DMS 273 (cell line): Measurements from ENCODE around the gene FANCC.

Experiments
- DNase-seq: peaks from one replicate; lab custom pipeline; 2025; ENCODE audit not compliant: unreplicated experiment; lab: John Stamatoyannopoulos, UW

Gene FANCC

DNA sequence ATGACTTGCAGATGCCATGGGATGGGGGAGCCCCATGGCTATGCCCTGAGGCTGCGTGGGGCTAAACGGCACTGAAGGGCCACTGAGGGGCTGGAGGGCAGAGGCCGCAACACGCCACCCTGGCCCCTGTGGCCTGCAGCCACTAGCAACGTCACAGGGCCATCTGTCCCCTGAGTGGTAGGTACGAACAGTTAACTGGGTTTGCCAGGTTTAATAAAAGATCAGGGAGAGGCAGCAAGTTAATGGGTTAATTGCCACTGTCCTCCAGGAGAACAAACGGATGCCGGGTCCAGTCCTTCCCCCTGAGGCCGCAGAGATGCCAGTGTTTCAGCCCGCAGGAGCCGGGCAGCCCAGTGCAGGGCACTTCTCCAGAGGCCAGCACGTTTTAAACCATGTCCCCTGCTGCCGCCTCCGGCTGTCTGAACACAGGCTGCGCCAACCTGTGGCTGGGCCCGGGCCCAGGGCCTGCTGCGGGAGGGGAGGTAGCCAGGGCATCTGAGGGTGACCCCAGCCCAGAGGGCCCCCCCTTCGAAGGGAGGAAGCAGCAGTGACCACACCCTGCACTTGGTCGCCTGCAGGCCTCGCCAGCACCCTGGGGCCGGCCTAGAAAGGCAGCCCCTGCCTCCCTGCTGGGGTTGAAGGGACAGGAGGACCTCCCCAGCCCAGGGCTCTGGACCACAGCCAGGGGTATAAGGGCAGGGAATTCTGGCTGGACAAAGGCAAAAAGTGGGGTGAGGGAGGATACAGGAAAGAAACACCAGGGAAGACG is 227.3 kb downstream of the FANCC start:
- no peak for DNase-seq

DNA sequence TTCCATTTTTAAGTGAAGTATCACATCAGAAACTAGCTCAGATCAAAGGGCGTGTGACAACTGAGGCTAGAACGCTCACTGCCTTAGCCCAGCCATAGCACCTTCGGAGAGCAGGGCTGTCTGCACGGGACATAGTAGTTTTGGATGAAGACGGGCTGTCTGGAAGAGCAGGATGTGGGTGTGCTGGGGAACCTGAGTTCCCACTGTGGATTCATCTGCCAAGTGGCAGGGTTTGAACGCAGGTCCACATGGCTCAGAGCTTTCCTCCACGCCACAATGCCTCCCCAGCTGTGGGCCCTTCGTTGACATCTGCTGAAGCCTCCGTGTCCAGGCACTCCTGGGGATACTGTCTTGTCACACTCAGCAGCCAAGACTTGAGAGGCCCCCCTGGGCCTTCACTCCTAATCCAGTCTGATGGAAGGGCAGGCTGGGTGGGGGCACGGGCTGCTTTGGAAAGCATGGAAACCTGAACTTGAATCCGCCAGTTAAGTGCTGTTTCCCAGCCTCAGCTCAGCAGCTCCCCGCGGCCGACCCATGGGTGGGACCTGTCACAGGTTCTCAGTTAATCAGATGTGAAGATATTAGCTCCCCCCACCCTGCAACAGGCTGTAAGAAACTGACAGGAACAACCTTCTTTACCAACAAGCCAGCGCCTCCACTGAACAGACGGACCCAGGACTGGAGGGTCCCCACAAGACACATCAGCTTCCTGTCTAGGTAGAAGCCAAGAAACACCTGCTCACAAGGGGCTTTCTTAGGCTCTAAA is 228.1 kb downstream of the FANCC start:
- peak; percentile 16 for DNase-seq

DNA sequence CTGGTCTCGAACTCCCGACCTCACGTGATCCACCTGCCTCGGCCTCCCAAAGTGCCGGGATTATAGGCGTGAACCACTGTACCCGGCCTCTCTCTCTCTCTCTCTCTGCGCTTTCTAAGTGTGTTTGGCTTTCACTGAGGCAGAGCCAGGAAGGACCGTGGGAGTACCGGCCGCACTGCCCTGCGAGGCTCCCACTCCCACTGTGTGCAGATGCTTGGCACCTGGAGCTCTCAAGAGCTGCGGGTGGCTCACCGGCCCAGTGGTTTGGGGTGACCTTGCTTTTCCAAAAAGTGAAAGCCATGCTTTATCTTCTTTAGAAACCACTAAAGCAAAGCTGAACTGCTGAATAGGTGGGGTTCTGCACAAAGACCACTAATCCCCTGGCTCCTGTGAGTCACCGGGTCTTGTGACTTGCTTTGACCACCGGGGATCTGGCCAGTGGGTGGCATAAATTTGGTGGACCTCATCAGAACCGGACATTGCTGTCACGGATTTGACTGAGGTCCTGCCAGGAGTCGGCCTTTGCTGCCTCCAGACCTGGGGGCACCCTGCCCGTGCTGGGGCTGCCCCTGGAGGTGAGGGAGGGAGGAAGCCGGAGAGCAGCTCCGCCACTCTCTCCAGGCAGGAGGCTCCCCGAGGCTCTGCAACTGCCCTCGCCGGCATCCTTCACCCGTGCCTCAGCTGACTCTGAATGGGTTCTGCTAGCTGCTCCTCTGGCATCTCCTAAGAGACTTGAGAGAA is 228.9 kb downstream of the FANCC start:
- DNase-seq: no peak

DNA sequence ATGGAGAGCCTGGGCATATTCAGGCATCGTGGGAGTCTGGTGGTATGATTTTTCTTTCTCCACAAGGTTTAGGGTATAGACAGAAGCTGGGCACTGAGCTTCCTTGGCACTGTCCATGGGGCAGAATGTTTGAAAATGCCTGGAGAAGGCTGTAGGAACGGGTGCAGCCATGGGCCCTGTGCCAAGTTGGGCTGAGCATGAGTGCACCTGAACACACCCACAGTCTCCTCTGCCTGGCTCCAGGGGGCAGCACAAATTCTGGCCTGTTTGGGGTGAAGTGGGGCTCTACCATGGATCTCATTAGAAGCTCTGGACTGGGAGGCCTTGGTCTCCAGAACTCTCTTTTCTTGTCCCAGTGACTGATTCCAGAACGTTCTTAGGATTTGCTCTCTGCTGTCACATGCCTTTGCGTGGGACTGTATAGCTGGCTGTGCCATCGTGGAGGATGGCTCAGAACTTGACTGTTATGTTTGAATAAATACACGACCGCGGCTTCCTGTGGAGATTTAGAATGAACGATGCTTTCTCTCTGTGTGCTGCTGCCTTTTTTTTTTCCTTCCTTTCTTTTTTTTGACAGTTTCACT is 229.8 kb downstream of the FANCC start:
- peak; percentile 59 for DNase-seq

DNA sequence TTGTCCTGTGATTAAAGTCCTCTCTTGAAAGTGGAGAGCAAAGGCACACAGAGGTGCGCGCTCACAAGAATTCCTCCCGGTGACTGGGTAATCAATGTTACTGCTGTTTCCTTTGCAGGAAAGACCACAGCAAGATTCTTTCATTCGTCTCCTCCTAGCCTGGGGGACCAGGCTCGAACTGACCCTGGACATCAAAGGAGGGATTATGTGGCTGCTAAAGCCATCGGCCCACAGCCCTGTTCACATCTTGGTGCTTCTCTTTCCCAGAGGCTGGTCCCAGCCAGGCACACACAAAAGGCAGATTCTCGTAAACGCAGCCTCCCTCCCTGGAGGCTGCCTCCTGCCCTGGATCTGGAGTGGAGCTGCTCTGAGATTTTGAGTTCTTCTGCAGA is 230.9 kb downstream of the FANCC start:
- DNase-seq: no peak

DNA sequence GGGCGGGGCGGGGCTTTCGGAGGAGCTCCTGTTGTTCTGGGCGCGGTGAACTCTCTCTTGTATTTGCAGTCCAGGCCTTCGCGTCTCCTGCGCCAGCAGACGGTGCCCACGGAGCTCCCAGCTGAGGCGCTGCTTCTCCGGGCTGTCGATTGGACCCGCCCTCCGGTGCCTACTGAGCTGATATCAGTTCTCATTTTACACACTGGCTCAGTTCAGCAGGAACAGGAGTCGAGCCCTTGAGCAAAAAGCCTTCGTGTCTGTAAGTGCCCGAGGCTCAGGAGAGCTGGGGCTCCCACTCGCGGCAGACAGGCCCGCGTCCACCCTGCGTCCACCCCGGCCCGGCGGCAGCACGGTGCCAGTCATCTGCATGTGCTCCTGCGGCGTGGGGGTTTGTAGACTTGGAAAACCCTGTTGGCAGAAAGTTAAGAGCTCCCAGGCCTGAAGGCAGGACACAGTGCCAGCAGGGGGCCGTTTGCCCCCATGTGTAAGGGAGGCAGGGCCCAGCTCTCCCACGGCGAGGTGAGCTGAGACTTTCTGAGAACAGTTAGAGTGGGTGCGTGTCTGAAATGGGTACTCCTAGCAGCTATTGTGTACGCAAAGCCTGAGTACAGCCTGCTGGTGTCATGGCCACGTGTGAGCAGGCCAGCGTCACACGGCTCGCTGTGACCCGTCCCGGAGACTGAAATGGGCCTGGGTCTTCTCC is 231.5 kb downstream of the FANCC start:
- no peak for DNase-seq

DNA sequence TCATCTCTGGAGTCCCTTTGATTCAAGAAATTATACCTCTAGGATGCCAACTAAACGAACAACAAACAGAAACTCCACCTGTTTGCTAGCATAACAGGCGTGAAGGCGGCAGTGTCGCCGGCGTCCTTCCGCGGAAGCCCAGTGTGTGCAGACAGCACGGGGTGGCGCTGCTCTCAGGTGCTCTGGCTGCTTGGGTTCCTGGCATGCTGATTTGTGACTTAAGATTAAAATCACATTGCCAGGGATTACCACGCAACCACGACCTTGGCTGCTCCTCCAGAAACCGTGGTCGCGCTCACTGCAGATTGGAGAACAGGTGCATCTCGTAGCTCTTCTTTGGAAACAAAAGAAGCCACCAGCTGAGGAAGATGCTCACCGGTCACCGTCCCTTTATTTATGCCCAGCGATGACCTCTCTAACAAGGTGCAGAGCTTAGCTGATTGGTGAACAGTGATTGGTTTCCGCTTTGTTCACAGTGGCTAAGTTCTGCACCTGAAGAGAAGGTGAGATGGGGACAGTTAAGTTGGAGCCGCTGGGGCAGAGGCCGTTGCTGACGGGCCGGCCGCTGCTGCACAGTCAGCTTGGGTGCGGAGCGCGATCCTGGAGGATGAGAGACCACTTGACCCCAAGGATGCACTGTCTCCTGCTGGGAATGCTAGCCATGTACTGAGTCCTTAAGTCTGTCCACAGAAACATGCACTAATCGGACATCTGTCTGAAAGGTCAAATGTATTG is 232.3 kb downstream of the FANCC start:
- DNase-seq: no peak

DNA sequence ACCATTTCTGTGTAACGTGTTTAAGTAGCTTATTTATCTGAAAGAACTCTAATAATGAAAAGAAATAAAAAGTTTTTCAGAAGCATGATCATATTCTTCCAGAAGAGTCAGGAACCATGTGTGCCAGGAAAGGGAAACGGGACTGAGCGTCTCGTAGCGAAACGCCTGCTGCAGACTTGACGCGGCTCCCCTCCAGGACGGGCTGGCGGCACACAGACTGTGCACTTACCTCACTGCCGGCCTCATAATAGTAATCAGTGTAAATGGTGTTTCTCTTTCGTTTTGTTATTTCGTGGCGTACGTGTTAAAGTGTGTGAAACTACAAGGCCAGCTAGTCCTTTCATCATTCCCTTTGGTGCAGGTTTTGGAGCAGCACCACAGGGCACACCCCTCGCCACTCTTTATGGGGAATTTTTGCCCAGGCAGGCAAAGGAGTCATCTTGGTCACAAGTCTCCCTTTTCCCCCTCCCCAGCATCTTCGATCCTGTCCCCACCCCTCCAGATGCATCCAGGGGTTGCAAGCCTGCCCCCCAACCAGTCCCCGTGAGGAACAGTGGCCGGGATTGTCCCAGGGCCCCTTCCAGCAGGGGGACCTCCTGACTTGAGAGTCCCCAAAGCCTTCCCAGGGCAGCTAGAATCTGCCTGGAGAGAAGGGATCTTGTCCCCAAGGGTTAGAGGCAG is 233.1 kb downstream of the FANCC start:
- DNase-seq: no peak

DNA sequence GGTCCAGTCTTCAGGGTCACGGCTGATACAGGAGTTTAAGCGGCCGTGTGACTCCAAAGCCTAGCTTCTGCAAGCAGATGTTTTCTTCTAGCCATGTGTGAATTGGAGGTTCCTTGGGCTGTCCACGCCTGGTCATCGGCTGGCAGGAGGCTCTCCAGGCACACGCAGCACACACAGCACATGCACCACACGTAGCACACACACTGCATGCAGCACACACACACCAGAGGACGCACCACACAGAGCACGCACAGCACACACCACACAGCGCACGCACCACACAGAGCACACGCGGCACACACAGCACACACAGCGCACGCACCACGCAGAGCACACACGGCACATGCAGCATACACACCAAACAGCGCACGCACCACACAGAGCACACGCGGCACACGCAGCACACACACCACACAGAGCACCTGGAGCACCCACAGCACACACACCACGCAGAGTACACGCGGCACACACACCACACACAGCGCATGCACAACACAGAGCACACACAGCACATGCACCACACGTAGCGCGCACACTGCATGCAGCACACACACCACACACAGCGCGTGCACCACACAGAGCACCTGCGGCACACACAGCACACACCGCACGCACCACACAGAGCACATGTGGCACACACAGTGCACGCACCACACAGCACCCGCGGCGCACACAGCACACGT is 234.3 kb downstream of the FANCC start:
- no peak for DNase-seq

DNA sequence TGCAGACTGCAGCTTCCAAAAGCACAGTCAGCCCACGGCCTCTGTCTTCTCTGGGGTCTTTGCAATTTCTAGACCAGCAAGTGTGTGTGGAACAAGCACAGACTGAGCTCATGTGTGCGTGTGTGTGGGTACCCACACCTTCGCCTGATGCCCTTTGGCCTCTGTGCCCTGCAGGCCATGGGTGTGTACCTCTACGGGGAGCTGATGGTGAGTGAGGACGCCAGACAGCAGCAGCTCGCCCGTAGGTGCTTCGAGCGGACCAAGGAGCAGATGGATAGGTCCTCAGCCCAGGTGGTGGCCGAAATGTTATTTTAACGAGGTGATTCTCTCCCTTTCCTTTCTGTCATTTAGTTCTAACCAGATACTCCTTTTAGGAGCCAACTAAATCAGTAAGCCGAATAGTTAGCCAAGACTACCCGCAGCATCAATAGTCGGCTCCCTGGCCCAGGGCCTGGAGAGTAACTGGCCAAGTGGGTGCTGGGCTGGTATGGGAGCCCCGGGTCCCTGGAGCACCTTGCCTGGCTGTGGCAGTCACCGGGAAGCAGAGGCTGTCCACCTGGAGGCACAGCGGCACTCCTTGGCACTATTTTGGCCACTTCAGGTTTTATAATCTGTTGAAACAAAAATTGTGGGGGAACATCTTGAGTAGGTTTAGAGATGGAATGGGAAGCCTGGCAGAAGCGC is 235.0 kb downstream of the FANCC start:
- DNase-seq: no peak

DNA sequence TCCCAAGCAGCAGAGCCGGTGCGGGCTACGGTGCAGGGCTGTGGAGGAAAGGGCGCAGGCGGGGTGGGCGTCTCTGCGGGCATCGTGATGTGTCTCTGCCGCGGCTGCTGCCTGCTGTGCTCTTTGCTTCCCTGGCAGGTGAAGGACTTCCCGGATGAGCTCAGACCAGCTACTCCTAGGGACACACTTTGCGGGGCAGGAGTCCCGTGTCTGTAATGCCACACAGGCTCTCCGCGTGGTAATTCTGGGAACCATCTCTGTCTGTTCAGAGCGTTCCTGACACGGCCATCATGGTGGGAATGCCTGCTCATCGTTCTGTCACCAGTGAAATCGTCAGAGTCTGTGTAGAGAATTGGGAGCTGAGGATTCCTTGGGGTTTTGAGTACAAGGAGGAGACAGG is 235.5 kb downstream of the FANCC start:
- no peak for DNase-seq

DNA sequence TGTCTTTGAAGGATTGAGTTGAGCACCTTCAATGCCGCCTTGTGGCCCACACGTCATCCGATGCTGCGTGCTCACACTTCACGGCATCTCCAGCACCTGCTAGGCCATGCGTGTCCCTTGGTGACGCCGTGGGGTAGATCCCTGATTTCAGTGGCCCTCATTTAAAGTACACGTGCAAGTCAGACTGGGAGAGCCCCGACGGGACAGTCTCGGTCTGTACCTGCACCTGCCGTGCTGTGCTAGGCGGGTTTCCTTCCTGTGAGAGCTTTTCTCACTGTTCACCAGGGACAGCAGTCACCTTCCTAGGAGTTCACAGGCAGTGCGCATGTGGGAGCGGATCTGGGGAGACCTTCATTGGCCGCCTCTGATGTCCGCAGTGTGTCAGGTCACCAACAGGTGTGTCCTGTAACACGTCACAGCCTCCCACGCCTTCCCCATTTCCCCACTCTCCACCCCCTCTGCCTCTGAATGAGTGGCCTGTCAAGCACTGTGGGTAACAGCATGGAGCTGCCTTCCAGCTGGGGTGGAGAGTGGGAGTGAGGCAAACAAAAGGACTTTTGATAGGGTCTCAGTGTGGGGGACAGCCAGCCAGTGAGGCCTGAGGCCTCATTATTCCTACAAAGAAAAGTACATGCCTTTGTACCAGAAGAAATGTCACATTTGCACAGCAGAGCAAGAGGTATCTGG is 236.4 kb downstream of the FANCC start:
- no peak for DNase-seq

DNA sequence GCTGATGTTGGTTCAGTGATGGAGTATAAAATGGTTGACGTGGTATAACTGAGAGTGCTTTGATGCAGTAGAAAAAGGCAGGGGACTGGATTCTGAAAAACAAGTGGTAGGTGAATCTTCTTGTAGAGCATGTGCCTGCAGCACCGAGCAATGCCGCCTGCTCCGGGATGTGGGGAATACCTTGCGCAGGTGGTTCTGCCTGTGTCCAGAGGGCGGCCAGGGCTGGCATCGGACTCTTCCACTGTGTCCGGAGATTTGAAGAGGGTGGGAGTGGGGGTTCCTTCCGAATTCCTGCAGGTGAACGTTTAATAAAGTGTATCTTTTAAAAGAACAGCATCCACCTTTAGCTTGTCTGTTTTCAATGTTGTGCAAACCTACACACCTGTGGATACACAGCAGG is 238.0 kb downstream of the FANCC start:
- DNase-seq: no peak

DNA sequence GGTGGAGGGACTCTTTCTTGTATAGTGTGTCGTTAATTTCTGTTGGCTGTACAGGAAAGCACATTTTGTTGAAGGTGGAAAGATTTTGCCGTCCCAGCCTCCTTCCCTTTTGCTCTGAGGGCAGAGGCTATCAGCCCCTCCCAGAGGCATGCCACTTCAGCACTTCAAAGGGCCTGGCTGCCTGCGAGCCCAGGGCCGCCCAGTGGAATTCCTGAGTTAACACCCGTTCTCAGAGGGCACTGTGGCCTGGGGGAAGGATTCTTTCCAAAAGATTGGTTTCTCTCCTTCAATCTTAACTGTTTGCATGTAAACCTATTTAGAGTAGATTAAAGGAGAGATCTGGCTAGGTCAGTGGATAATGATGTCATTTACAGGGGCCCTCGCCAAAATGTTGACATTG is 238.6 kb downstream of the FANCC start:
- DNase-seq: no peak

DNA sequence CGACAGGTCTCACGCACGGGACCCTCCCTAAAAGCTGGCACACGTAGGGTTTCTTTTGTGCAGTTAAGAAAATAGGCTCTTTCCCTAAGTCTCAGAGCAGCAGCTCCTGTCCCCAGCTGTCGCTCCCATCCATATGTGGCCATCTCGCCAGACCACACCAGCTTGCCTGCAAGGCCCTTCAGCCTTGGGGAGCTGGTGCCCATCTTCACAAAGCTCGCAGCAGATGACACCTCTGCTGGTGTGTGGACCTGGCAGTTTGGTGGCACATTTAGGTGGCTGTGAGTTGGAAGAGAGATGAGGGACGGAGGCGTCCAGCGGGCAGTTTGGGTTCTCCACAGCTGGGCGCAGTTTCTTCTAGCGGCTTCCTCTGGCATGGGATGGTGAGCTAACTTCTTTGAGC is 239.0 kb downstream of the FANCC start:
- no peak for DNase-seq

DNA sequence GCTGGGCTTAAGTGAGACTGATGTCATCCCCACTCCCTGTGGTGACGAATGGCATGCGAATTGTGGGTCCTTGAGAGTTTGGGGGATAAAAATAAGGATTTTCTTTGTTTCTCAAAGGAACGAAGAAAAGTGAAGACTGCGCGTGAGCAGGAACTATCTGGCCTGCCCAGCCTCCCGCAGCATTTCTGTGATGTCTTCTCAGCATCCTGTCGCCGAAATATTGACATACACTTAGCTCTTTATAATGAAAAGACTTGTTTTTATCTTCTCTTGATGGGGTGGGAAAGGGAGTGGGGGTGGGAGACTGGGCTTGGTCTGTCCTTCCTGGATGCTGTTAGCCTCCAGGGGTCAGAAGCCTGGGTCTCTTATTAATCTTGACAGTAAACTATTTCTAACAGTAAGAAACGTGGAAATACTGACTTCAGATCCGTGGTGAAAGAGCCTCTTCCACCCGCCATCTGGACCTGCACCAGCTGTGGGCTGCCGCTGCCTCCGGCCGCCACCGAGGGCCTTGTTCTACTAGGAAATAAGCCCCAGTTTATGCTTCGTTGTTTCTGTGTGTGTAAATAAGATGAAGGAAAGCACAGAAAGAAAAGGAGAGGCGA is 239.6 kb downstream of the FANCC start:
- DNase-seq: peak; percentile 25

DNA sequence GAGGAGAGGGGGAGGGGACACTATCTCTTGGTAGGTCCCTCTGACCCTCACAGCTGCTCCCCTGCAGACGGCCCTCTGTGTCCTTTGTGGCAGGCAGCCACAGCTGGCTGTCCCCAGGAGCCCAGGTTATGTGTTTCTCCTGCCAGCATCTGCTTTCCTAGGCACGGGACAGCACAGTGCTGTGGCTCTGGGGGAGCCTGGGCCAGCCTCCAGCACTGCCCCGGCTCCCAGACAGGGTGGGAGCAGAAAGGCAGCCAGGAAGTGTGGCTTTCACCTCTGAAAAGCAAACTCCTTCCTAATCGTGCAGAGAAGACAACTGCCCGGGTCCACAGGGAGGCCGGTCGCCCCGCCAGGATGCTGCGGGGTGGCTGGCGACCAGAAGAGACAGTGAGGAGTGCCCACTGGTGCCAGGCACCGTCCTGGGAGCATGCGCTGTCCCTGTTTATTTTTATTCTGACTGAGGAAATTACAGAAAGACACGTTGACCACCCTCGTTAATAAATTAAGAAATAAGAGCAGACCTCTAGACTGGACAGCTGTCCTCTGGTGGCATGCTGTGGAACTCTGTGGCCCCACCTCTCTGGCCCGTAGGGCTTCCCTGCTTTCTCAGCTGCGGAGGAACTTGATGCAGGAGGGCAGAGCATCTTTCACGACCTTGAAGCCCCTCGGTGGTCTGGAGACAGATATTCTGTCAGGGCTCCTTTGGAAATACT is 240.3 kb downstream of the FANCC start:
- DNase-seq: no peak
